A673 (cell line): Measurements from ENCODE around the gene HP1BP3.

ENCODE experiments used
- CTCF ChIP-seq: fragments of 300-800, 200-600 bp; sonication (generic); conservative IDR thresholded peaks from 2 replicates; pipeline ENCODE4 v1.5.1; 2017; ENCODE audit warnings: low read depth, mild to moderate bottlenecking, antibody characterized with exemption, low read length, moderate library complexity, mixed read lengths
- EZH2 ChIP-seq: fragments of 200-600 bp; sonication (generic); IDR thresholded peaks from 2 replicates; pipeline ENCODE4 v1.6.1; 2017; ENCODE audit warnings: borderline replicate concordance, low read depth, mild to moderate bottlenecking, mixed read lengths, antibody characterized with exemption, low read length; ENCODE audit not compliant: poor library complexity, severe bottlenecking

GRCh38 chr1:20698195-20698910, 88.8 kb downstream of the HP1BP3 start:
- TF ChIP-seq CTCF (no peak), EZH2 (no peak)
